Measurements from ENCODE around the gene OLFM3. TPM values are rescaled to one million over a fixed set of nuclear protein-coding genes. Genes with fewer than 3 reads are reported as not detected.

OLFM3 gene
- total RNA-seq, 1 donor from 2014 or later, result 0.23 TPM

- TF ChIP-seq CTCF (conservative IDR thresholded peaks at IDR 0.05), result no peak
- Mint-ChIP-seq H3K27me3 (ENCODE audit: low read depth) (no peaks in the 10 kb centered on the region), H3K4me3 (no peak overlapping the region), H3K9me3 (no peaks in the 10 kb centered on the region), H3K27ac (ENCODE audit: unreplicated experiment) (no peak overlapping the region), H3K4me1 (no peaks in the 10 kb centered on the region), H3K36me3 (ENCODE audit: low read depth) (no peaks in the 10 kb centered on the region)
- no peak for DNase-seq (ENCODE audit: low read depth, low spot score)
Observed at GRCh38 chr1:101798417-101798816, 198.3 kb downstream of the OLFM3 start.

- TF ChIP-seq CTCF (conservative IDR thresholded peaks at IDR 0.05), result no peak
- no peak for DNase-seq (ENCODE audit: low read depth, low spot score)
- Mint-ChIP-seq H3K36me3 (ENCODE audit: low read depth) (no peaks in the 10 kb centered on the region), H3K9me3 (no peaks in the 10 kb centered on the region), H3K4me1 (no peaks in the 10 kb centered on the region), H3K27me3 (ENCODE audit: low read depth) (no peaks in the 10 kb centered on the region), H3K4me3 (no peak overlapping the region), H3K27ac (ENCODE audit: unreplicated experiment) (no peak overlapping the region)
Observed at GRCh38 chr1:101797722-101798121, 199.0 kb downstream of the OLFM3 start.

- DNase-seq (ENCODE audit: low read depth, low spot score), result no peak
- H3K27me3 Mint-ChIP-seq (ENCODE audit: low read depth), result no peaks in the 10 kb centered on the region
- peaks cover 4% of the 10 kb centered on the region for H3K9me3 Mint-ChIP-seq
- no peaks in the 10 kb centered on the region for H3K36me3 Mint-ChIP-seq (ENCODE audit: low read depth)
- H3K4me3 Mint-ChIP-seq, result no peak overlapping the region
- H3K4me1 Mint-ChIP-seq, result no peaks in the 10 kb centered on the region
- H3K27ac Mint-ChIP-seq (ENCODE audit: unreplicated experiment), result no peak overlapping the region
- TF ChIP-seq CTCF (conservative IDR thresholded peaks at IDR 0.05), result no peak
Observed at GRCh38 chr1:101781201-101781831, 215.4 kb downstream of the OLFM3 start.

- Mint-ChIP-seq H3K27me3 (ENCODE audit: low read depth) (no peaks in the 10 kb centered on the region), H3K4me3 (no peak overlapping the region), H3K9me3 (no peaks in the 10 kb centered on the region), H3K36me3 (ENCODE audit: low read depth) (no peaks in the 10 kb centered on the region), H3K4me1 (no peaks in the 10 kb centered on the region), H3K27ac (ENCODE audit: unreplicated experiment) (no peak overlapping the region)
- peak; percentile 67 for TF ChIP-seq CTCF (conservative IDR thresholded peaks at IDR 0.05)
- DNase-seq (ENCODE audit: low read depth, low spot score), result no peak
Observed at GRCh38 chr1:101769520-101769919, 227.2 kb downstream of the OLFM3 start.

- no peak for TF ChIP-seq CTCF (conservative IDR thresholded peaks at IDR 0.05)
- no peak for DNase-seq (ENCODE audit: low read depth, low spot score)
- Mint-ChIP-seq H3K27ac (ENCODE audit: unreplicated experiment) (no peak overlapping the region), H3K4me3 (no peak overlapping the region), H3K4me1 (peaks cover 4% of the 10 kb centered on the region), H3K27me3 (ENCODE audit: low read depth) (no peaks in the 10 kb centered on the region), H3K36me3 (ENCODE audit: low read depth) (no peaks in the 10 kb centered on the region), H3K9me3 (no peaks in the 10 kb centered on the region)
Observed at GRCh38 chr1:101757985-101758384, 238.7 kb downstream of the OLFM3 start.
